Mesendoderm (in vitro differentiated cells): Measurements from ENCODE around the gene FRAS1.

Experiments used
- DNase-seq: peaks from one replicate; pipeline ENCODE4 v3.0.0; 2013
- H2AK5ac ChIP-seq: 2 replicates; pipeline ENCODE4 v1.6.1; 2013; ENCODE audit warnings: low read length, inconsistent platforms
- H2BK120ac ChIP-seq: 2 replicates; pipeline ENCODE4 v1.6.1; 2013; ENCODE audit warnings: low read depth, mild to moderate bottlenecking, low read length, moderate library complexity, mixed read lengths
- H2BK15ac ChIP-seq: replicated peaks from 2 replicates; pipeline ENCODE4 v1.6.1; 2013; ENCODE audit warnings: low read depth, mild to moderate bottlenecking, moderate library complexity
- H2BK5ac ChIP-seq: 2 replicates; pipeline ENCODE4 v1.6.1; 2013; ENCODE audit warnings: low read length, inconsistent platforms
- H3K18ac ChIP-seq: 2 replicates; pipeline ENCODE4 v1.6.1; 2013; ENCODE audit warnings: mild to moderate bottlenecking, low read length, mixed read lengths
- H3K23ac ChIP-seq: one replicate; pipeline ENCODE4 v1.6.1; 2013; ENCODE audit warnings: low read length
- H3K27ac ChIP-seq: 2 replicates; pipeline ENCODE4 v1.5.1; 2013; ENCODE audit warnings: low read depth, mild to moderate bottlenecking, inconsistent platforms, low read length, moderate library complexity
- H3K27me3 ChIP-seq: 2 replicates; pipeline ENCODE4 v1.6.1; 2013; ENCODE audit warnings: low read length, control low read depth, mild to moderate bottlenecking, inconsistent platforms; ENCODE audit not compliant: insufficient read depth, poor library complexity
- H3K36me3 ChIP-seq: 2 replicates; pipeline ENCODE4 v1.6.1; 2013; ENCODE audit warnings: low read length, inconsistent platforms; ENCODE audit not compliant: control insufficient read depth, insufficient read depth
- H3K4ac ChIP-seq: one replicate; pipeline ENCODE4 v1.6.1; 2013; ENCODE audit warnings: low read depth, mild to moderate bottlenecking, low read length, moderate library complexity
- H3K4me1 ChIP-seq: 2 replicates; pipeline ENCODE4 v1.6.1; 2013; ENCODE audit warnings: low read depth, low read length, inconsistent platforms; ENCODE audit not compliant: control insufficient read depth
- H3K4me2 ChIP-seq: 2 replicates; pipeline ENCODE4 v1.6.1; 2013; ENCODE audit warnings: low read length
- H3K4me3 ChIP-seq: 2 replicates; pipeline ENCODE4 v1.5.1; 2013; ENCODE audit warnings: mild to moderate bottlenecking, low read length
- H3K56ac ChIP-seq: one replicate; pipeline ENCODE4 v1.6.1; 2013; ENCODE audit warnings: low read length
- H3K79me1 ChIP-seq: 2 replicates; pipeline ENCODE4 v1.6.1; 2013; ENCODE audit warnings: low read length, inconsistent platforms
- H3K79me2 ChIP-seq: 2 replicates; pipeline ENCODE4 v1.6.1; 2013; ENCODE audit warnings: mild to moderate bottlenecking, low read length; ENCODE audit not compliant: control insufficient read depth, insufficient read depth
- H3K9ac ChIP-seq: 2 replicates; pipeline ENCODE4 v1.6.1; 2013; ENCODE audit warnings: low read length, inconsistent platforms
- H4K5ac ChIP-seq: one replicate; pipeline ENCODE4 v1.6.1; 2013; ENCODE audit warnings: low read length
- H4K8ac ChIP-seq: one replicate; pipeline ENCODE4 v1.6.1; 2013; ENCODE audit warnings: low read depth, mild to moderate bottlenecking, control low read depth, low read length, moderate library complexity
- WGBS: extraction: QIAGEN DNeasy Blood & Tissue Kit; methylation state at CpG from one replicate; pipeline ENCODE4 v1.1.7; 2013; ENCODE audit warnings: low lambda C conversion rate, missing lambda C conversion rate; ENCODE audit not compliant: insufficient coverage; ENCODE audit errors: extremely low coverage; 5-methylcytosine and 5-hydroxymethylcytosine counted together

Gene FRAS1

GRCh38 chr4:78520808-78521226, 463.7 kb downstream of the FRAS1 start:
- Histone ChIP-seq H3K4me3 (no peak overlapping the region), H3K36me3 (peaks cover 2% of the 10 kb centered on the region), H2BK5ac (no peak overlapping the region), H3K9ac (no peak overlapping the region), H4K8ac (no peak overlapping the region), H3K79me2 (no peaks in the 10 kb centered on the region), H3K18ac (no peak overlapping the region), H3K79me1 (no peaks in the 10 kb centered on the region), H3K27ac (no peak overlapping the region), H3K56ac (no peak overlapping the region), H4K5ac (no peak overlapping the region), H2BK120ac (no peak overlapping the region), H3K4ac (no peak overlapping the region), H3K4me2 (no peak overlapping the region), H3K23ac (no peak overlapping the region), H3K27me3 (no peaks in the 10 kb centered on the region), H2AK5ac (no peak overlapping the region), H2BK15ac (no peak overlapping the region), H3K4me1 (no peaks in the 10 kb centered on the region)
- DNase-seq = no peak
- no CpG with 5 or more reads among the region's 3 CpGs for WGBS

DNA sequence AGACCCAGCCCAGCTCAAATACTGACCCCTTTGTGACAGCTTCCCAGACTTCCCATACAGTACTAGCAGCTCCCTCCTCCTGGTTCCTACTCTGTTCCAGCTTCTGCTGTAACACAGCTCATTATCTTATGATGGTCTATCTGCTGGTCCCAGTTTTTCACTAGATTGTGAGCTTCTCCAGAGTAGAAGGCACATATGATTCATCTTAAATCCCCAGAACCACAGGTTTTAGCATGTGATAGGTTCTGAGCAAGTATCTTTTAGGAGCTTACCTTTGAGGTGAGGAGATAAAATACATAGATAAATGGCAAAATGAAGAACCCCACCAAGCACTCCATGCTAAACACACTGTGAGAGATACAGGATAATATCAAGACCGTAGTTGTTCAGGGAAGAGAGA, 466.9 kb downstream of the FRAS1 start:
- no peak overlapping the region for H2BK5ac ChIP-seq
- H3K4me2 ChIP-seq = no peak overlapping the region
- H3K36me3 ChIP-seq = peaks cover 2% of the 10 kb centered on the region
- H2AK5ac ChIP-seq = no peak overlapping the region
- no peak overlapping the region for H2BK15ac ChIP-seq
- H3K79me2 ChIP-seq = no peaks in the 10 kb centered on the region
- H3K27ac ChIP-seq = no peak overlapping the region
- no peaks in the 10 kb centered on the region for H3K79me1 ChIP-seq
- H3K23ac ChIP-seq = no peak overlapping the region
- H3K18ac ChIP-seq = no peak overlapping the region
- no peaks in the 10 kb centered on the region for H3K27me3 ChIP-seq
- DNase-seq = no peak
- H3K4me1 ChIP-seq = no peaks in the 10 kb centered on the region
- no peak overlapping the region for H2BK120ac ChIP-seq
- no peak overlapping the region for H3K56ac ChIP-seq
- H4K5ac ChIP-seq = no peak overlapping the region
- no peak overlapping the region for H4K8ac ChIP-seq
- no peak overlapping the region for H3K9ac ChIP-seq
- H3K4ac ChIP-seq = no peak overlapping the region
- no peak overlapping the region for H3K4me3 ChIP-seq
- WGBS = no CpG with 5 or more reads among the region's 1 CpG

DNA sequence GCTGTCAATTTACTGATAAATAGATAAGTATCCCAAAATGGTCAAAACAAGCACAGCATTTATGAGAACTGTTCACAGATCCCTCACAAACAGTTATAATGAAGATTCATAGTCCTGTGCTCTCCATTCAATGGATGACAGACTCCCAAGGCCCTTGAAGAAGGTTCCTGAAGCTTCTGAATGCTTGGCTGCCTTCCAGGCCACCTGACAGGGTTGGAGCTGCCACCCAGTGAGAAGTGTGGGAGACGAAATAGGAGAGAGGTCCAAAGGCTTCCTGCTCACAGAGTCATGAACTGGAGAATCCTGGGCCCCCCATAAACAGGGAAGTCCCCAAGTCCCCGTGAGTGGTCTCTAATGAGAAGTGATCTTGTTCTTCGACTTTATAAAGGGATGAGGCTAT, 468.4 kb downstream of the FRAS1 start:
- H3K23ac ChIP-seq = no peak overlapping the region
- no peak overlapping the region for H4K8ac ChIP-seq
- no peak overlapping the region for H3K9ac ChIP-seq
- H3K4me2 ChIP-seq = no peak overlapping the region
- no peaks in the 10 kb centered on the region for H3K79me2 ChIP-seq
- no peaks in the 10 kb centered on the region for H3K27me3 ChIP-seq
- DNase-seq = no peak
- H3K18ac ChIP-seq = no peak overlapping the region
- H2BK5ac ChIP-seq = no peak overlapping the region
- no peak overlapping the region for H3K27ac ChIP-seq
- no peak overlapping the region for H3K4me3 ChIP-seq
- H3K79me1 ChIP-seq = no peaks in the 10 kb centered on the region
- H3K4ac ChIP-seq = no peak overlapping the region
- H3K36me3 ChIP-seq = peaks cover 2% of the 10 kb centered on the region
- no CpG with 5 or more reads among the region's 3 CpGs for WGBS
- H2BK15ac ChIP-seq = no peak overlapping the region
- no peak overlapping the region for H3K56ac ChIP-seq
- no peaks in the 10 kb centered on the region for H3K4me1 ChIP-seq
- no peak overlapping the region for H2AK5ac ChIP-seq
- no peak overlapping the region for H2BK120ac ChIP-seq
- no peak overlapping the region for H4K5ac ChIP-seq

- Histone ChIP-seq H2BK120ac (no peak overlapping the region), H3K79me2 (no peaks in the 10 kb centered on the region), H3K27me3 (no peaks in the 10 kb centered on the region), H3K4ac (no peak overlapping the region), H4K5ac (no peak overlapping the region), H2AK5ac (no peak overlapping the region), H3K4me2 (no peak overlapping the region), H3K4me3 (no peak overlapping the region), H3K18ac (no peak overlapping the region), H3K27ac (no peak overlapping the region), H3K4me1 (no peaks in the 10 kb centered on the region), H2BK15ac (no peak overlapping the region), H3K9ac (no peak overlapping the region), H4K8ac (no peak overlapping the region), H2BK5ac (no peak overlapping the region), H3K79me1 (no peaks in the 10 kb centered on the region), H3K23ac (no peak overlapping the region), H3K56ac (no peak overlapping the region), H3K36me3 (peaks cover 2% of the 10 kb centered on the region)
- no CpG with 5 or more reads among the region's 1 CpG for WGBS
- DNase-seq = no peak
These were observed 470.0 kb downstream of the FRAS1 start for GRCh38 chr4:78527103-78527502.

DNA sequence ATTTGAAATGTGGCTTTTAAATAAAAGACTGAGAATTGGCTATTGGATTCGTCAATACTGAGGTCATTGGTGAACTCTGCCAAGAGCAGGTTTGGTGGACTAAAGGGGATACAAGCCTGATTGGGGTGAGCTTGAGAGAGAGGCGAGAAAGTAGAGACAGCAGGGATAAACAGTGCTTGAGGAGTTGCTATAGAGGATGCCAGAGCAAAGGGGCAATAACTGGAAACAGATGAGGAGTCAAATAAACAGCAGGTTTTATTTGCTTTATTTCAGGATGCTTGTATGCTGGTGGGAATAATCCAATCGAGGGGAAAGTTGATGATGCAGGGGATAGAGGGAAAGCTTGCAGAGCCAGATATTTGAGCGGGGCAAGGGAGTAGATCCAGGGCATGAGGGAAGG, 470.4 kb downstream of the FRAS1 start:
- H3K4me1 ChIP-seq = no peaks in the 10 kb centered on the region
- DNase-seq = no peak
- no CpG with 5 or more reads among the region's 4 CpGs for WGBS

GRCh38 chr4:78528327-78528726, 471.2 kb downstream of the FRAS1 start:
- no peak overlapping the region for H2BK120ac ChIP-seq
- no CpG with 5 or more reads among the region's 3 CpGs for WGBS
- DNase-seq = no peak

More for the DNA sequence above, 470.4 kb downstream of the FRAS1 start:
- Histone ChIP-seq H3K27me3 (no peaks in the 10 kb centered on the region), H3K18ac (no peak overlapping the region), H3K36me3 (peaks cover 2% of the 10 kb centered on the region), H3K4me2 (no peak overlapping the region), H3K79me2 (no peaks in the 10 kb centered on the region), H2AK5ac (no peak overlapping the region), H3K4me3 (no peak overlapping the region), H2BK5ac (no peak overlapping the region), H3K56ac (no peak overlapping the region), H4K8ac (no peak overlapping the region), H3K4ac (no peak overlapping the region), H3K79me1 (no peaks in the 10 kb centered on the region), H2BK120ac (no peak overlapping the region), H4K5ac (no peak overlapping the region), H3K9ac (no peak overlapping the region), H2BK15ac (no peak overlapping the region), H3K27ac (no peak overlapping the region), H3K23ac (no peak overlapping the region)

More at GRCh38 chr4:78528327-78528726, 471.2 kb downstream of the FRAS1 start:
- Histone ChIP-seq H3K27me3 (no peaks in the 10 kb centered on the region), H2AK5ac (no peak overlapping the region), H3K4me2 (no peak overlapping the region), H3K9ac (no peak overlapping the region), H3K4me1 (no peaks in the 10 kb centered on the region), H4K5ac (no peak overlapping the region), H3K4me3 (no peak overlapping the region), H3K23ac (no peak overlapping the region), H3K79me1 (no peaks in the 10 kb centered on the region), H3K56ac (no peak overlapping the region), H3K79me2 (no peaks in the 10 kb centered on the region), H3K27ac (no peak overlapping the region), H3K36me3 (peaks cover 2% of the 10 kb centered on the region), H4K8ac (no peak overlapping the region), H3K18ac (no peak overlapping the region), H2BK5ac (no peak overlapping the region), H3K4ac (no peak overlapping the region), H2BK15ac (no peak overlapping the region)
